KBM-7 (cell line): ENCODE results near the gene COL13A1.
A peak's percentile ranks its signal among the peaks of the same experiment; 100 is the strongest.

ENCODE experiments used
- DNase-seq: peaks from one replicate; pipeline ENCODE4 v3.0.0-alpha.2; 2015
- in situ Hi-C: fragments of 300-500 bp; cut with MboI; formaldehyde crosslinking; loops from 2 replicates; pipeline ENCODE4 v1.14.3; 2020; ENCODE audit warnings: low sequenced_read_pairs, low pct_unique_long_range_greater_than_20kb, mixed read lengths

The COL13A1 gene

GRCh38 chr10:69913606-69914382 is 112.1 kb downstream of the COL13A1 start:
- in situ Hi-C loops = no loop called here
- DNase-seq = no peak

GRCh38 chr10:69914398-69915214 is 112.9 kb downstream of the COL13A1 start:
- peak; percentile 49 for DNase-seq
- in situ Hi-C loops = no loop called here

GRCh38 chr10:69915215-69915560 is 113.5 kb downstream of the COL13A1 start:
- no peak for DNase-seq
- in situ Hi-C loops = no loop called here

GRCh38 chr10:69916118-69916517 is 114.4 kb downstream of the COL13A1 start:
- in situ Hi-C loops = no loop called here
- no peak for DNase-seq

GRCh38 chr10:69918036-69918435 is 116.3 kb downstream of the COL13A1 start:
- no peak for DNase-seq
- in situ Hi-C loops = no loop called here

- in situ Hi-C loops = no loop called here
Observed at GRCh38 chr10:69919250-69919649, 117.5 kb downstream of the COL13A1 start.

GRCh38 chr10:69925111-69925510 is 123.4 kb downstream of the COL13A1 start:
- in situ Hi-C loops = no loop called here
- DNase-seq = no peak

More at GRCh38 chr10:69919250-69919649, 117.5 kb downstream of the COL13A1 start:
- DNase-seq = no peak

- in situ Hi-C loops = no loop called here
- no peak for DNase-seq
Observed at GRCh38 chr10:69928339-69928738, 126.6 kb downstream of the COL13A1 start.

- no peak for DNase-seq
- in situ Hi-C loops = no loop called here
Observed at GRCh38 chr10:69929575-69929974, 127.9 kb downstream of the COL13A1 start.

GRCh38 chr10:69934768-69935167 is 133.1 kb downstream of the COL13A1 start:
- in situ Hi-C loops = no loop called here
- no peak for DNase-seq

GRCh38 chr10:69936091-69936490 is 134.4 kb downstream of the COL13A1 start:
- DNase-seq = no peak
- in situ Hi-C loops = no loop called here

- in situ Hi-C loops = no loop called here
- no peak for DNase-seq
Observed at GRCh38 chr10:69938541-69938991, 136.9 kb downstream of the COL13A1 start.

GRCh38 chr10:69939061-69939460 is 137.4 kb downstream of the COL13A1 start:
- in situ Hi-C loops = no loop called here

GRCh38 chr10:69939481-69939880 is 137.8 kb downstream of the COL13A1 start:
- no peak for DNase-seq
- in situ Hi-C loops = no loop called here

More at GRCh38 chr10:69939061-69939460, 137.4 kb downstream of the COL13A1 start:
- DNase-seq = no peak

- in situ Hi-C loops = no loop called here
- DNase-seq = no peak
Observed at GRCh38 chr10:69941730-69942129, 140.0 kb downstream of the COL13A1 start.

GRCh38 chr10:69943292-69943820 is 141.7 kb downstream of the COL13A1 start:
- in situ Hi-C loops = no loop called here

GRCh38 chr10:69944761-69945160 is 143.1 kb downstream of the COL13A1 start:
- in situ Hi-C loops = no loop called here
- no peak for DNase-seq

More at GRCh38 chr10:69943292-69943820, 141.7 kb downstream of the COL13A1 start:
- no peak for DNase-seq

- no peak for DNase-seq
- in situ Hi-C loops = no loop called here
Observed at GRCh38 chr10:69948261-69948660, 146.6 kb downstream of the COL13A1 start.

GRCh38 chr10:69949770-69950169 is 148.1 kb downstream of the COL13A1 start:
- no peak for DNase-seq
- in situ Hi-C loops = no loop called here

- in situ Hi-C loops = no loop called here
- no peak for DNase-seq
Observed at GRCh38 chr10:69951658-69952057, 150.0 kb downstream of the COL13A1 start.
